Heart left ventricle (tissue), 13 donors: ENCODE measurements around the gene PSAPL1.

Experiments
- CTCF ChIP-seq, 12 donors: fragments of 200-600 bp; sonication (generic) in 4 of 12; IDR thresholded peaks; one replicate each; pipeline versions ENCODE4 v1.5.0 to v1.8.0; 2018 to 2022; ENCODE audit warnings: antibody characterized with exemption in 12 of 12, mild to moderate bottlenecking in 5 of 12
- POLR2A ChIP-seq, 2 donors: fragments of 450-650 bp; IDR thresholded peaks; one replicate each; pipeline ENCODE4 v1.6.1; 2017; ENCODE audit warnings: antibody characterized with exemption in 2 of 2, mild to moderate bottlenecking in 2 of 2, moderate library complexity in 2 of 2
- donor health status: ischemic (EF 13 %, LVEDD 7.1; RV severe dilation, severe dysfunction).
- donor health status: DM: no; HTN: yes; CAD: no.
- donor health status: DM: no; HTN: no; CAD: no.
- donor health status: ischemic (EF 25% LVEDD 6.9; RV normal size, moderate dysfunction).
- donor health status: ischemic (EF 25% LVEDD 5.7; RV mildly dilated, moderate dysfunction).
- donor health status: ischemic (EF 35%, LVEDD 5.7; RV mildly dilated, moderate dysfunction).
- donor health status: nonischemic (EF 11% LVEDD 7.7; RV severe dilation, severe dysfunction).
- donor health status: DM: yes; HTN: yes; CAD: no.
- donor health status: PGD.
- donor health status: ischemic (EF 29% LVEDD 5.4; RV normal size, mild dysfunction).
- donor health status: nonischemic (EF 23%, LVEDD 6.1; RV moderate dilation, normal function).

GRCh38 chr4:7444314-7444713 lies 9.6 kb upstream of the PSAPL1 start:
- no peak for TF ChIP-seq POLR2A (IDR thresholded peaks at IDR 0.05)
- TF ChIP-seq CTCF (IDR thresholded peaks at IDR 0.05): no peak
